GM03348 (cell line): ENCODE measurements around the gene PNKP.

Experiments
- DNase-seq: peaks from one replicate; pipeline ENCODE4 v3.0.0; 2012; ENCODE audit warnings: low spot score

Gene PNKP

GRCh38 chr19:49876422-49877019 lies 9.1 kb upstream of the PNKP start:
- DNase-seq, result peak; percentile 91

GRCh38 chr19:49875857-49876421 lies 8.6 kb upstream of the PNKP start:
- peak; percentile 62 for DNase-seq

- DNase-seq, result no peak
Observed at GRCh38 chr19:49875177-49875576, 7.8 kb upstream of the PNKP start.

- no peak for DNase-seq
Observed at GRCh38 chr19:49874503-49875157, 7.3 kb upstream of the PNKP start.

GRCh38 chr19:49873834-49874233 lies 6.5 kb upstream of the PNKP start:
- DNase-seq, result no peak

GRCh38 chr19:49873129-49873521 lies 5.7 kb upstream of the PNKP start:
- no peak for DNase-seq

GRCh38 chr19:49872245-49873128 lies 5.1 kb upstream of the PNKP start:
- no peak for DNase-seq

GRCh38 chr19:49871349-49871985 lies 4.1 kb upstream of the PNKP start:
- no peak for DNase-seq

- no peak for DNase-seq
Observed at GRCh38 chr19:49870309-49870901, 3.0 kb upstream of the PNKP start.

GRCh38 chr19:49869484-49870308 lies 2.3 kb upstream of the PNKP start:
- peak; percentile 95 for DNase-seq

GRCh38 chr19:49869009-49869483 lies 1.7 kb upstream of the PNKP start:
- no peak for DNase-seq

GRCh38 chr19:49864890-49865289 lies 2.5 kb downstream of the PNKP start:
- DNase-seq, result no peak

- no peak for DNase-seq
Observed at GRCh38 chr19:49863935-49864320, 3.4 kb downstream of the PNKP start.

- DNase-seq, result no peak
Observed at GRCh38 chr19:49863254-49863934, 4.0 kb downstream of the PNKP start.

GRCh38 chr19:49862391-49863253 lies 4.8 kb downstream of the PNKP start:
- DNase-seq, result no peak

GRCh38 chr19:49861541-49862378 lies 5.6 kb downstream of the PNKP start:
- no peak for DNase-seq

GRCh38 chr19:49861107-49861506 lies 6.3 kb downstream of the PNKP start:
- no peak for DNase-seq
